Stimulated activated naive CD8-positive, alpha-beta T cell treated with anti-CD3 and anti-CD28 coated beads, Interleukin-15, Interleukin-2, amounts not matched to agents 100 ng/mL and 50 ng/mL, for 24 hours (primary cell): ENCODE data around the gene TEX28.
"Not testable (repeated sequence)": the region's sequence is repeated elsewhere in the genome, so short reads cannot be mapped to it uniquely, and the experiment has no call there.

Source experiments
- H3K27ac Mint-ChIP-seq: one replicate; pipeline ENCODE4 v1.8.0; 2021; ENCODE audit warnings: mild to moderate bottlenecking, mixed read lengths
- H3K27me3 Mint-ChIP-seq: one replicate; pipeline ENCODE4 v1.8.0; 2021; ENCODE audit warnings: mixed read lengths
- H3K36me3 Mint-ChIP-seq: one replicate; pipeline ENCODE4 v1.8.0; 2021; ENCODE audit warnings: low read depth, mixed read lengths
- H3K4me1 Mint-ChIP-seq: one replicate; pipeline ENCODE4 v1.8.0; 2021; ENCODE audit warnings: low read depth, mixed read lengths
- H3K4me3 Mint-ChIP-seq: one replicate; pipeline ENCODE4 v1.8.0; 2021; ENCODE audit warnings: mild to moderate bottlenecking, mixed read lengths
- H3K9me3 Mint-ChIP-seq: one replicate; pipeline ENCODE4 v1.8.0; 2021; ENCODE audit warnings: mixed read lengths

TEX28 gene

GRCh38 chrX:154231443-154231842 lies 63.5 kb downstream of the TEX28 start:
- H3K9me3 Mint-ChIP-seq, H3K27ac Mint-ChIP-seq, H3K4me3 Mint-ChIP-seq, H3K27me3 Mint-ChIP-seq, H3K36me3 Mint-ChIP-seq, H3K4me1 Mint-ChIP-seq: not testable (repeated sequence)

GRCh38 chrX:154226706-154227105 lies 68.2 kb downstream of the TEX28 start:
- not testable (repeated sequence) for H3K27ac Mint-ChIP-seq, H3K4me3 Mint-ChIP-seq, H3K4me1 Mint-ChIP-seq, H3K36me3 Mint-ChIP-seq, H3K9me3 Mint-ChIP-seq, H3K27me3 Mint-ChIP-seq

GRCh38 chrX:154225292-154225691 lies 69.6 kb downstream of the TEX28 start:
- not testable (repeated sequence) for H3K27ac Mint-ChIP-seq, H3K27me3 Mint-ChIP-seq, H3K9me3 Mint-ChIP-seq, H3K4me3 Mint-ChIP-seq, H3K36me3 Mint-ChIP-seq, H3K4me1 Mint-ChIP-seq
